ENCODE measurements around the gene ZNF101.

ZNF101 gene

DNA sequence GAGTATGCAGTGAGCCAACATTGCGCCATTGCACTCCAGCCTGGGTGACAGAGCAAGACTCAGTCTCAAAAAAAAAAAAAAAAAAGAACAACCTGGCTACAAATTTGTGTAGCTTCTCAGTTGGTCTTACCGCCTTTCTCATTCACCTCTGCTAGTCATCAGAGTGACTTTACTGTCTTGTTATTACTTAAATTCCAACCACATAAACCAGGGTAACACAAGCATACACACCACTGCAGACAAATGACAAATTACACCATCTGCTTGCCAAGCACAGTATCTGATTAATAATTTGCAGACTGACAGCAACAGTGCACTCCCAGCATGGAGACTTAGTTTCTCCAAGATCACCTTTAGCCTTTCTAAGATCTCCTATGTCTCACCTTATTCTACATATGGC lies 53.3 kb downstream of the ZNF101 start:
- no peak for DNase-seq

DNA sequence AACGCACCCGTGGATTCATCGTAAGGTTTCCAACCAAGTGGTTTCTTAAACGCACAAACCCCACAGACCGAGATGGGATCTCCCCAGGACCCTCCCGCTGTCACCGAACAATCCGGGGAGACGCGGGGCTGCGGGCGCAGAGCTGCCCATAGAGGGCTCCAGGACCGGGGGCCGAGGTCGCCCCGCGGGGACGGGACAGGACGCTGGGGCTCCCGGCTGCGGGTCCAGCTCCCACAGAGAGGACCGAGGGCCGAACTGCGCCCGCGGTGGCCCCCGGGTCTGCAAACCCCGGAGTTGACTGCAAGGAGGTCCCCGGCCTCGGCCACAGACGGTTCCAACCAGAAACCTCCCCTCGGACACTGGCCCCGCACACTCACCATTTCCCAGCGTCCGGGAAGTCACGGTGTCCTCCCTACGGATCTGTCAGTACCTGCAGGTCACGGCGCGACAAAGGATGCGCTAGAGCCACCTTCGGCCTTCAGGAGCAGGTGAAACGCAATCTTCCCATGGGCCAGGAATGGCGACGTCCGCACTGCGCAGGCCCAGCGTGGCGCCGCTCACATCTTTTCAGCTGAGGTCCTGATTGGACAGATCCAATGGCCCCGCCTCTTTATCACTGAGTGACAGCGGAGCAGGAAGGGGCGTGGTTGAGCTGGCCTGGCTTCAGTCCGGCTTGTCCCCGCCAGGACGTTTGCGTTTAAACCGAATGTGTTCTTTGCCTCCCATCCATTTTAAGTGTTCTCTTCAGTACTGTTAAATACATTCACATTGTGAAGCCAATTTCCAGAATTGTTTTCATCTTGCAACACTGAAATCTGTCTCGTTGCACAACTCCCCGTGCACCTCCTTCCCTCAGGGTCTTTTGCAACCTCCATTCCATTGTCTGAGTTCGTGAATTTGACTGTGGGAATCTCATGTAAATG lies 64.2 kb downstream of the ZNF101 start, which contains the start of gene ZNF14:
ZNF14 (minus strand) TSS at position 534 of the 923 bp plus-strand sequence; CDS start at position 380, 154 bp downstream.
- peak; percentile 93 for DNase-seq
